MG63 (cell line): ENCODE measurements around the gene IL20. TPM values are rescaled to one million over a fixed set of nuclear protein-coding genes. Genes with fewer than 3 reads are reported as not detected.
A peak's percentile ranks its signal among the peaks of the same experiment; 100 is the strongest.

Source experiments
- DNase-seq: peaks from one replicate; pipeline ENCODE4 v3.0.0-alpha.2; 2020
- H3K27me3 ChIP-seq: fragments of 250-450 bp; sonication (Bioruptor Pico); 2 replicates; pipeline ENCODE4 v1.5.1; 2020; ENCODE audit warnings: mild to moderate bottlenecking, moderate library complexity
- H3K36me3 ChIP-seq: fragments of 250-450 bp; sonication (Bioruptor Pico); 2 replicates; pipeline ENCODE4 v1.5.1; 2020; ENCODE audit warnings: mild to moderate bottlenecking, moderate library complexity
- H3K4me3 ChIP-seq: fragments of 250-450 bp; sonication (Bioruptor Pico); 2 replicates; pipeline ENCODE4 v1.5.1; 2020; ENCODE audit warnings: mild to moderate bottlenecking, moderate library complexity
- H3K9me3 ChIP-seq: fragments of 250-450 bp; sonication (Bioruptor Pico); 2 replicates; pipeline ENCODE4 v1.5.1; 2020; ENCODE audit warnings: mild to moderate bottlenecking, moderate library complexity
- total RNA-seq: library from RNA; depleted of rRNA; stranded (reverse); fragments of >200 nt; shearing (Covaris generic); gene quantifications from 2 replicates; pipeline ENCODE4 v1.2.3, GENCODE V29; 2014; ENCODE audit warnings: low replicate concordance

Gene IL20
- total RNA-seq, 1 experiment from 2014 or later = not detected

DNA sequence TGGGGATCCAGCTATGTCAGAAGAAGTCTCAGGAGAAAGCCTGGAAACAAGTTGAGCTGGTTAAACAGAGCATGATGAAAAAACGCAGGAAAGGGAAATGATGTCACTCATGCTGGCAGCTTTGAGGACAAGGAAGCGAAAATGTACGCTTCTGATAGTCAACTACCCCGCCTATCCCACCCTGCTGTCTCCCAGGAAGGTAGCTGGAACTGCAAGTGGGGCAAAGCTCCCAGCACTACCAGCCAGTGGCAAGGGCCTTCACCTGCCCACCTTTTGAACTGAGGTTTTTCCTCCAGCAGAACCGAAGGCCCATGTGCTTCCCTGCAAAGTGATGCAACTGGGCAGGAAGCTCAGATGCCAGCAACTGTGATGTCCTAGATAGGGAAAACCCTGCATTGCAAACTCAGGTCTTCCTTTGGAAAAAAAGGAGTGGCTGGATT is 6.3 kb upstream of the IL20 start:
- Histone ChIP-seq H3K4me3 (no peak overlapping the region), H3K27me3 (peaks cover 4% of the 10 kb centered on the region; the same call in 1 of the 2 replicates), H3K9me3 (no peaks in the 10 kb centered on the region), H3K36me3 (no peaks in the 10 kb centered on the region)
- no peak for DNase-seq

GRCh38 chr1:206860165-206860564 is 5.3 kb upstream of the IL20 start:
- Histone ChIP-seq H3K4me3 (no peak overlapping the region), H3K27me3 (peaks cover 4% of the 10 kb centered on the region; the same call in 1 of the 2 replicates), H3K9me3 (no peaks in the 10 kb centered on the region), H3K36me3 (no peaks in the 10 kb centered on the region)
- no peak for DNase-seq

DNA sequence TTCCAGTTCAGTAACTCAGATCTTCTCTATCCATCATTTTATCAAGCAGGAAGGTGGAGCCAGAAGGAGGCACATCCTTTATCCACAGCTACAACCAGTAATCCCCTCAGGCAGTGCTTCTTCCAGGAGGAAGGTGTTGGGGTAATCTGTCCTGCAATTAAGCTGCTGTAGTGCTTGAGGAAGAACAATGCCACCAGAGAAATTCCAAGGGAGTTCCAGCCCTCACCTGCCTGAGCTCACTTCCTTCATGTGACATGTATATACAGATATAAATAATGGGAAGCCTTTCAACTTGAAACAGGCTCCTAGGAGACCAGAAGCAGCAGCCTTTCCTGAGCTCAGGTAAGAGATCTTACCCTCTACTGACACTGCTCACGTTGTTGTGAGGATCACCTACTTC is 2.2 kb upstream of the IL20 start:
- no peak overlapping the region for H3K4me3 ChIP-seq

GRCh38 chr1:206866062-206866461 is 639 bp downstream of the IL20 start:
- Histone ChIP-seq H3K4me3 (no peak overlapping the region), H3K9me3 (no peaks in the 10 kb centered on the region), H3K36me3 (no peaks in the 10 kb centered on the region), H3K27me3 (peaks cover 4% of the 10 kb centered on the region; the same call in 1 of the 2 replicates)
- DNase-seq = peak; percentile 70

More for the DNA sequence above, 2.2 kb upstream of the IL20 start:
- Histone ChIP-seq H3K27me3 (peaks cover 4% of the 10 kb centered on the region; the same call in 1 of the 2 replicates), H3K36me3 (no peaks in the 10 kb centered on the region), H3K9me3 (no peaks in the 10 kb centered on the region)
- DNase-seq = no peak

GRCh38 chr1:206867239-206867638 is 1.8 kb downstream of the IL20 start:
- Histone ChIP-seq H3K4me3 (no peak overlapping the region), H3K36me3 (no peaks in the 10 kb centered on the region), H3K9me3 (no peaks in the 10 kb centered on the region), H3K27me3 (peaks cover 3% of the 10 kb centered on the region; the same call in 1 of the 2 replicates)
- DNase-seq = no peak

- no peaks in the 10 kb centered on the region for H3K9me3 ChIP-seq
- H3K4me3 ChIP-seq = no peak overlapping the region
- no peaks in the 10 kb centered on the region for H3K36me3 ChIP-seq
- no peaks in the 10 kb centered on the region for H3K27me3 ChIP-seq
- no peak for DNase-seq
These were observed 2.3 kb downstream of the IL20 start for GRCh38 chr1:206867716-206868115.

DNA sequence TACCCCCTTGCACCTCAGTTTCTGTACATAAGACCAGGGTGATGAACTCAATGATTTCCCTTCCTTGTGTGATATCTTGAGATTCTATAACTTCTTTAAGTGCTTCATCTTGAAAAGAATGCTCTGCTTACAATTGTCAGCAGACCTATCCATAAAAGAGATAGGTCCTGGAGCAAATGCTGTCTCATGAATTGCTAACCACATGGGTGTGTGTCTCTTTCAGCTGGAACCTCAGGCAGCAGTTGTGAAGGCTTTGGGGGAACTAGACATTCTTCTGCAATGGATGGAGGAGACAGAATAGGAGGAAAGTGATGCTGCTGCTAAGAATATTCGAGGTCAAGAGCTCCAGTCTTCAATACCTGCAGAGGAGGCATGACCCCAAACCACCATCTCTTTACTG is 2.8 kb downstream of the IL20 start:
- no peaks in the 10 kb centered on the region for H3K36me3 ChIP-seq
- no peaks in the 10 kb centered on the region for H3K27me3 ChIP-seq
- no peaks in the 10 kb centered on the region for H3K9me3 ChIP-seq
- no peak overlapping the region for H3K4me3 ChIP-seq
- no peak for DNase-seq

GRCh38 chr1:206872139-206872538 is 6.7 kb downstream of the IL20 start:
- H3K36me3 ChIP-seq = no peaks in the 10 kb centered on the region
- H3K27me3 ChIP-seq = no peaks in the 10 kb centered on the region
- H3K9me3 ChIP-seq = peaks cover 4% of the 10 kb centered on the region; the same call in 1 of the 2 replicates
- DNase-seq = no peak
- H3K4me3 ChIP-seq = no peak overlapping the region

DNA sequence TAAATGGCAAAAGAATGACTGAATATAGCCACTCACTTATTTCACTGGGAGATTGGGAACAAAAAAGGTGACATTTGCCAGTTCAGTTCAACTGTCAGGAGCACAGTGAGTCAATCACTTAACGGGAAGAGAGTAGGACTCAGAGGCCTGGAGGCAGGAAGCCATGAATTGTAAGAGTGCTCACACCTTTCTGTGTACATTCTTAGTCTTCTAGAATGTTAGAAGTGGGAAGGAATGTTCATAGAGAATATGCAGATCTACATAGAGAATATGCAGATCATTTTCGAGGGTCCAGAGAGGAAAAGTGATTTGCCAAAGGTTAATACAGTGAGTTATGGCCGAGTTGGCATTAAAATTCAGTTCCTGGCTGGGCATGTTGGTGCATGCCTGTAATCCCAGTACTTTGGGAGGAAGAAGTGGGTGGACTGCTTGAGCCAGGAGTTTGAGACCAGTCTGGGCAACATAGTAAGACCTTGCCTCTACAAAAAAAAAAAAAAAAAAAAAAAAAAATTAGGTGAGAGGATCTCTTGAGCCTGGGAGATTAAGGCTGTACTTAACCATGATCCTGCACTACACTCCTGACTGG is 8.3 kb downstream of the IL20 start:
- no peaks in the 10 kb centered on the region for H3K36me3 ChIP-seq
- DNase-seq = no peak
- H3K27me3 ChIP-seq = no peaks in the 10 kb centered on the region
- H3K4me3 ChIP-seq = no peak overlapping the region
- H3K9me3 ChIP-seq = peaks cover 16% of the 10 kb centered on the region

- no peaks in the 10 kb centered on the region for H3K27me3 ChIP-seq
- peaks cover 23% of the 10 kb centered on the region for H3K9me3 ChIP-seq
- H3K36me3 ChIP-seq = no peaks in the 10 kb centered on the region
- H3K4me3 ChIP-seq = no peak overlapping the region
- DNase-seq = no peak
These were observed 10.4 kb downstream of the IL20 start for GRCh38 chr1:206875752-206876377.

DNA sequence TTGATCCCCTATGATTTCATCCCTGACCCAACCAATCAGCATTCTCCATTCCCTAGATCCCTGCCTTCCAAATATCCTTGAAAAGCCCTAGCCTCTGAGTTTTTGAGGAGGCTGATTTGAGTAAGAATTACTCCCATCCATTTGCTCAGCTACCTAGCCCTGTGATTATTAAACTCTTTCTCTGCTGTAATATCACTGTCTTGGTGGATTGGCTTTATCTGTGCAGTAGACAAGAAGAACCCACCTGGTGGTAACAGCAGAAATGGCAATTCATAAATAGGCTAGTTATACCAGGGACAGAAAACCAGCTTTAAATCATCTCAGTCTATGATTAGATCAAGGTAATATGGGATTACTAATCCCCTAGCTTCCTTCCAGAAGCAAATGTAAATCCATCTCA is 13.0 kb downstream of the IL20 start:
- peaks cover 27% of the 10 kb centered on the region for H3K9me3 ChIP-seq
- DNase-seq = no peak
- no peak overlapping the region for H3K4me3 ChIP-seq
- no peaks in the 10 kb centered on the region for H3K36me3 ChIP-seq
- H3K27me3 ChIP-seq = no peaks in the 10 kb centered on the region

- no peak for DNase-seq
- no peaks in the 10 kb centered on the region for H3K36me3 ChIP-seq
- H3K27me3 ChIP-seq = no peaks in the 10 kb centered on the region
- H3K4me3 ChIP-seq = no peak overlapping the region
- peaks cover 27% of the 10 kb centered on the region for H3K9me3 ChIP-seq
These were observed 14.9 kb downstream of the IL20 start for GRCh38 chr1:206880314-206880713.

DNA sequence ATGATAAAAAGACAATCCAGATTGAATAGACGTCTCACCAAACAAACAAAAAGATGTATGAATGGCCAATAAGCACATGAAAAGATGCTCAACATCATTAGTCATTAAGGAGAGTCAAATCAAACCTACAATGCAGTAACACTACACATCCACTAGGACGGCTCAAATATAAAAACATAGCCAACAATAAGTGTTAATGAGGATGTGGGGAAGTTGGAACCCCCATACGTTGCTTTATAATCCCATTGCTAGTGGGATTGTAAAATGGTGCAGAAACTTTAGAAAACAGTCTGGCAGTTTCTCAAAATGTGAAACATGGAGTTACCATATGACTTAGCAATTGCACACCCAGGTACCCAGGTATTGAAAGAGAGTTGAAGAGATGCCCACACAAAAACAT is 17.1 kb downstream of the IL20 start:
- H3K9me3 ChIP-seq = peaks cover 22% of the 10 kb centered on the region
- no peaks in the 10 kb centered on the region for H3K27me3 ChIP-seq
- no peak for DNase-seq
- no peak overlapping the region for H3K4me3 ChIP-seq
- no peaks in the 10 kb centered on the region for H3K36me3 ChIP-seq

- no peak for DNase-seq
- no peaks in the 10 kb centered on the region for H3K36me3 ChIP-seq
- H3K9me3 ChIP-seq = peaks cover 16% of the 10 kb centered on the region
- H3K27me3 ChIP-seq = no peaks in the 10 kb centered on the region
- H3K4me3 ChIP-seq = no peak overlapping the region
These were observed 17.7 kb downstream of the IL20 start for GRCh38 chr1:206883160-206883559.

DNA sequence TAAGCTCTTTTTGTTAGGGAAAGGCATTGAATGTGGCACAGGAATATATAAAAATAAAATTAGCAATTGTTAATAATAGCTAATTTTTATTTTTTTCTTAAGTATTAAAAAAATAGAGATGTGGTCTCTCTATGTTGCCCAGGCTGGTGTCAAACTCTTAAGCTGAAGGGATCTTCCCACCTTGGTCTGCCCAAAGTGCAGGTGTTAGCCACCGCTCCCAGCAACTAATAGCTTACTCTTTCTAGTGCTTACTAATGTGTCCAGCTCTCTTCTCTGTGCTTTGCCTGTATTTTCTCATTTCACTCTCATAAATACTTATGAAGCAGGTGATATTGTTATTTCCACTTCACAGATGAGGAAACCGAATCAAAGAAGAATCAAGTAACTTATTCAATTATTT is 18.5 kb downstream of the IL20 start:
- Histone ChIP-seq H3K27me3 (no peaks in the 10 kb centered on the region), H3K4me3 (no peak overlapping the region), H3K9me3 (peaks cover 9% of the 10 kb centered on the region), H3K36me3 (no peaks in the 10 kb centered on the region)
- DNase-seq = no peak

- peaks cover 4% of the 10 kb centered on the region for H3K9me3 ChIP-seq
- H3K4me3 ChIP-seq = no peak overlapping the region
- H3K36me3 ChIP-seq = no peaks in the 10 kb centered on the region
- no peaks in the 10 kb centered on the region for H3K27me3 ChIP-seq
- no peak for DNase-seq
These were observed 20.1 kb downstream of the IL20 start for GRCh38 chr1:206885341-206886060.

DNA sequence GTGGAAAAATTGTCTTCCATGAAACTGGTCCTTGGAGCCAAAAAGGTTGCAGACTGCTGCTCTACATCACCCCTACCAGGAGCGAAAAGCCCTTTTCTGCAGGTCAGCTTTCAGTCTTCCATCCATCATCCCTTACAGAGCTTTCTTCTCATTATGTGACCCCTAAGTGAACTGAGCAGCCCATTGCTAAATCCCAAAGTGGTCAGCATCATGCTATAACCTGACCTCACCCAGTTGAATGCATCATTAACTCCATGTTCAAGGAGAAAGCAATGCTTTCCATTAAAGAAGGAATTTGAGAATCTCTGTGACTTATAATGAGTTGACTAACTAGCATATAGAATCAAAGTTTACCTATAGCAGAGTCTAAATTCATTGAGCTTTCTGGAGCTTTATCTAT is 21.4 kb downstream of the IL20 start:
- Histone ChIP-seq H3K9me3 (peaks cover 4% of the 10 kb centered on the region), H3K27me3 (no peaks in the 10 kb centered on the region), H3K4me3 (no peak overlapping the region), H3K36me3 (no peaks in the 10 kb centered on the region)
- DNase-seq = no peak

DNA sequence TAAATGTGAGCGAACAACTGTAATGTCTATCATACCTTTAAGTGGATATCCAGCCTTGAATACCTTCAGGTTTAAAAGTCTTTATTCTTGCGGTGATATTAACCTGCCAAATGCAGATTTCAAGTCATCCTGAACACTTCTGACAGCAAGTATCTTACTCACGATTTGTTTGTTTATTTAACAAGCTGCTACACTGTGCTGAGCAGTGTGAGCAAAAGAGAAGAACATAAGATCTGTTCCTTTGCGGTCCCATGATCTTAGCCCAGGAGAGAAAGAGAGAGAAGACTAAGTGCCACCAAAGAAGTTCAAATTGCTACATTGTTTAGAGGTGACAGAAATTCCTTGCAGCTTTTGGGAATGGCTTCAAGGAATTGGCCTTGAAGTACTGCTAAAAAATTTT is 22.3 kb downstream of the IL20 start:
- Histone ChIP-seq H3K27me3 (no peaks in the 10 kb centered on the region), H3K36me3 (no peaks in the 10 kb centered on the region), H3K9me3 (peaks cover 2% of the 10 kb centered on the region), H3K4me3 (no peak overlapping the region)
- DNase-seq = no peak
